Smooth muscle cell (in vitro differentiated cells): ENCODE measurements around the gene PHRF1. TPM values are rescaled to one million over a fixed set of nuclear protein-coding genes. Genes with fewer than 3 reads are reported as not detected.

Experiments used
- DNase-seq: peaks from one replicate; lab custom pipeline; 2025; ENCODE audit not compliant: unreplicated experiment; lab: John Stamatoyannopoulos, UW
- H2AFZ ChIP-seq: fragments of 200-600 bp; sonication (generic); 2 replicates; pipeline ENCODE4 v1.6.0; 2016; ENCODE audit warnings: antibody characterized with exemption, low read depth, mild to moderate bottlenecking
- H3F3A ChIP-seq: fragments of 200-600 bp; sonication (generic); 2 replicates; pipeline ENCODE4 v1.6.0; 2017; ENCODE audit warnings: antibody characterized with exemption, low read depth
- H3K27ac ChIP-seq: fragments of 200-600 bp; sonication (generic); 2 replicates; pipeline ENCODE4 v1.5.1; 2016; ENCODE audit warnings: low read depth, mild to moderate bottlenecking
- H3K27me3 ChIP-seq: fragments of 200-600 bp; sonication (generic); 2 replicates; pipeline ENCODE4 v1.6.1; 2016; ENCODE audit warnings: low read depth, mild to moderate bottlenecking
- H3K36me3 ChIP-seq: fragments of 200-600 bp; sonication (generic); 2 replicates; pipeline ENCODE4 v1.5.1; 2016; ENCODE audit warnings: low read depth
- H3K4me1 ChIP-seq: fragments of 200-600 bp; sonication (generic); 2 replicates; pipeline ENCODE4 v1.5.1; 2016; ENCODE audit warnings: low read depth
- H3K4me2 ChIP-seq: fragments of 200-600 bp; sonication (generic); 2 replicates; pipeline ENCODE4 v1.6.0; 2016; ENCODE audit warnings: mild to moderate bottlenecking
- H3K4me3 ChIP-seq: fragments of 200-600 bp; sonication (generic); 2 replicates; pipeline ENCODE4 v1.5.1; 2016; ENCODE audit warnings: mild to moderate bottlenecking
- H3K79me2 ChIP-seq: fragments of 200-600 bp; sonication (generic); 2 replicates; pipeline ENCODE4 v1.6.0; 2016; ENCODE audit warnings: low read depth, mild to moderate bottlenecking
- H3K9ac ChIP-seq: fragments of 200-600 bp; sonication (generic); 2 replicates; pipeline ENCODE4 v1.6.0; 2016; ENCODE audit warnings: low read depth
- H3K9me3 ChIP-seq: fragments of 200-600 bp; sonication (generic); replicated peaks from 2 replicates; pipeline ENCODE4 v1.5.1; 2016; ENCODE audit warnings: low read depth
- H4K20me1 ChIP-seq: fragments of 200-600 bp; sonication (generic); 2 replicates; pipeline ENCODE4 v1.6.0; 2016; ENCODE audit warnings: low read depth
- CTCF ChIP-seq: fragments of 200-600 bp; sonication (generic); IDR thresholded peaks from 2 replicates; pipeline ENCODE4 v1.5.1; 2017; ENCODE audit warnings: borderline replicate concordance, mild to moderate bottlenecking, antibody characterized with exemption; ENCODE audit not compliant: insufficient read depth, poor library complexity, severe bottlenecking
- WGBS: methylation state at CpG from one replicate; pipeline ENCODE4 v1.1.7; 2016; ENCODE audit warnings: low lambda C conversion rate; 5-methylcytosine and 5-hydroxymethylcytosine counted together
- polyA plus RNA-seq: library from polyadenylated mRNA; unstranded; fragments of >200 nt; fragmentation: Nextera tagmentation; extraction: Ambion mirVana; gene quantifications from 2 replicates; pipeline ENCODE4 v1.2.1, GENCODE V29; 2016
- total RNA-seq: library from RNA; depleted of rRNA; stranded (reverse); fragments of >200 nt; gene quantifications from 2 replicates; pipeline ENCODE4 v1.2.3, GENCODE V29; 2014

Gene PHRF1
- total and polyA plus RNA-seq, 2 experiments from 2014 or later: 11.6 to 20.2 TPM

- Histone ChIP-seq H3K4me1 (peaks cover 9% of the 10 kb centered on the region), H3K9ac (no peak overlapping the region), H3F3A (no peaks in the 10 kb centered on the region), H3K27ac (no peak overlapping the region), H2AFZ (no peak overlapping the region), H3K4me2 (no peak overlapping the region), H3K36me3 (no peaks in the 10 kb centered on the region), H3K79me2 (peaks cover 78% of the 10 kb centered on the region), H3K27me3 (no peaks in the 10 kb centered on the region), H3K4me3 (no peak overlapping the region), H4K20me1 (peaks cover 98% of the 10 kb centered on the region), H3K9me3 (no peaks in the 10 kb centered on the region)
- no peak for DNase-seq
- no peak for TF ChIP-seq CTCF
- 87% methylated on average over 17 of the region's 17 CpGs for WGBS
Observed at GRCh38 chr11:581752-582151, 5.5 kb downstream of the PHRF1 start.

GRCh38 chr11:584287-584686, 8.0 kb downstream of the PHRF1 start:
- peaks cover 98% of the 10 kb centered on the region for H4K20me1 ChIP-seq
- H3K9me3 ChIP-seq: no peaks in the 10 kb centered on the region
- no peak overlapping the region for H3K9ac ChIP-seq
- peaks cover 6% of the 10 kb centered on the region for H3K36me3 ChIP-seq
- no peak overlapping the region for H3K4me3 ChIP-seq
- no peaks in the 10 kb centered on the region for H3F3A ChIP-seq
- no peak overlapping the region for H3K27ac ChIP-seq
- H2AFZ ChIP-seq: no peak overlapping the region
- peaks cover 62% of the 10 kb centered on the region for H3K79me2 ChIP-seq
- H3K27me3 ChIP-seq: no peaks in the 10 kb centered on the region
- no peak overlapping the region for H3K4me2 ChIP-seq
- WGBS: 98% methylated on average over 9 of the region's 10 CpGs
- DNase-seq: no peak
- H3K4me1 ChIP-seq: no peaks in the 10 kb centered on the region
- no peak for TF ChIP-seq CTCF

GRCh38 chr11:586376-587316, 10.4 kb downstream of the PHRF1 start:
- peaks cover 6% of the 10 kb centered on the region for H3K36me3 ChIP-seq
- H3K4me2 ChIP-seq: no peak overlapping the region
- no peaks in the 10 kb centered on the region for H3K27me3 ChIP-seq
- H3K27ac ChIP-seq: peak overlapping the region; percentile 95
- TF ChIP-seq CTCF: no peak
- no peaks in the 10 kb centered on the region for H3K9me3 ChIP-seq
- no peak overlapping the region for H3K4me3 ChIP-seq
- peaks cover 98% of the 10 kb centered on the region for H4K20me1 ChIP-seq
- H3K79me2 ChIP-seq: peaks cover 58% of the 10 kb centered on the region
- no peaks in the 10 kb centered on the region for H3K4me1 ChIP-seq
- no peaks in the 10 kb centered on the region for H3F3A ChIP-seq
- no peak overlapping the region for H2AFZ ChIP-seq
- DNase-seq: no peak
- 98% methylated on average over 32 of the region's 32 CpGs for WGBS
- no peak overlapping the region for H3K9ac ChIP-seq
